Prostate gland (tissue), 2 donors: ENCODE measurements around the gene TTC33.

ENCODE experiments used
- CTCF ChIP-seq, 4 experiments: fragments of 200-600 bp in 2 of 4; fragments of 450-650 bp in 2 of 4; sonication (generic) in 2 of 4; IDR thresholded peaks; 1 replicate in 3 of 4; 2 replicates in 1 of 4; pipeline ENCODE4 v1.5.1; 2016 to 2019; ENCODE audit warnings: antibody characterized with exemption in 4 of 4, mild to moderate bottlenecking in 2 of 4, moderate library complexity in 2 of 4
- POLR2AphosphoS5 ChIP-seq: sonication (generic); formaldehyde crosslinking; IDR thresholded peaks from one replicate; pipeline ENCODE4 v1.6.1; 2017; ENCODE audit warnings: antibody characterized with exemption

DNA sequence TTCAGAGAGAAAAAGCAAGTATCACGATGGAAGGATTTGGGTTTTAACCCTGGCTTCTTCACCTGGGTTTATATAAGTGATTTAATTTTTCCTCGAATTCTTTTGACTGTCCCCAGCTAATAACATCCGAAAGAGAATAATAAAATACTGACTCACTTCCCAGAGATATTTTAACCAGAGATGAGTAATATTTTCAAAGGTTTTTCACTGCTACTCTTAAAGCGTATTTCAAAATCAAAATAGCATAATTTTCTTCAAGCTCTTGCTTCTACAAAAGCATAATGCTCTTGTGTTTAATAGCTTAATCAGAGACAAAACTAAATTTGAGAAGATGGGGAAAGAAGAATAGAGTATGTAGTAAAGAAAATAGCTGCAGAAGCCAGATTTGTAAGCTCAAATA is 291.2 kb downstream of the TTC33 start:
- TF ChIP-seq CTCF (IDR thresholded peaks at IDR 0.05) (no peak), POLR2AphosphoS5 (no peak)
